ENCODE data around the gene ZSCAN30.

Gene ZSCAN30

DNA sequence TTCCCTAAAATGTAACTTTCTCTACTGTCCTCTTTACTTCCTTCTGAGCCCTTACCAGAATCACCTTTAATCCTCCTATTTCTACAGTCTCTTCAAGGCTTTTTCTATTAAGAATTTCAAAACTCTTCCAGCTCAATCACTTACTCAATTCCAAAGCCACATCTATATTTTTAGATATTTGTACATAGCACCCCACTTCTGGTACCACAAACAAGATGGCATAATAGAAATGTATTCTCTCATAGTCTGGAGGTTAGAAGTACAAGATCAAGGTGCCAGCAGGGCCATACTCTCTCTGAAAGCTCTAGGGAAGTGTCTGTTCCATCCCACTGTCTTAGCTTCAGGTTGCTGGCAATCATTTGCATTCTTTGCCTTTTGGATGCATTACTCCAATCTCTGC, 11.1 kb downstream of the ZSCAN30 start:
- no peak for DNase-seq

DNA sequence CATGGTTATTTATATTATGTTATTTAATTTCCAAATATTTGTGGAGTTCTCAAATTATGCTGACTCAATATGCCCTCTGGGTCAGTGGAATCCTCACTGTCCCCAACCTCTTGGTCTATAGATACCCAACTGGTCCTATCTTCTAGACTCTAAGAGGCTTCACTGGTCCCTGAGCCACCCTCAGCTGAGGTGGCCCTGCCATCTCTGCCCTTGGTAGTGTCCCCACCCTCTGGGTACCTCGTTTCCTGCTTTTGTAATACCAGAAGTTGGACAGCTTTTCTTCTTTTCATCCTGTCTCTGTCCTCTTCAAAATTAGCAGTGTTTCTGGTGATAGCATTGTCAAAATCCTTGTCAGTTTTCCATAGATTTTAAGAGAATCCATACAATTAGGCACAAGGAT, 11.9 kb downstream of the ZSCAN30 start:
- DNase-seq, result no peak

DNA sequence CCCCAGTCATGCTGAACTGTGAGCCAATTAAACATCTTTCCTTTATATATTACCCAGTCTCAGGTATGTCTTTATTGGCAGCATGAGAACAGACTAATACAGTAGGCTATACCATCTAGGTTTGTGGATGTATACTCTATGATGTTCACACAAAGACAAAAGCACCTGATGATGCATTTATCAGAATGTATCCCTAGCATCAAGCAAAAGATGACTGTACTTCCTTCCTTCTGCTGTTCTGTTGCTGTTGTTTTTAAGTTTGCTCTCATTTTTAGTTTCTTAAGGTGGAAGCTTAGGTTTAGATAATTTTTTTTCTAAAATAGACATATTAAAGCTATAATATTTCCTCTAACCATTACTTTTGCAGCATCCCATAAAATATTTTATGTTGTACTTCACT, 12.4 kb downstream of the ZSCAN30 start:
- no peak for DNase-seq

DNA sequence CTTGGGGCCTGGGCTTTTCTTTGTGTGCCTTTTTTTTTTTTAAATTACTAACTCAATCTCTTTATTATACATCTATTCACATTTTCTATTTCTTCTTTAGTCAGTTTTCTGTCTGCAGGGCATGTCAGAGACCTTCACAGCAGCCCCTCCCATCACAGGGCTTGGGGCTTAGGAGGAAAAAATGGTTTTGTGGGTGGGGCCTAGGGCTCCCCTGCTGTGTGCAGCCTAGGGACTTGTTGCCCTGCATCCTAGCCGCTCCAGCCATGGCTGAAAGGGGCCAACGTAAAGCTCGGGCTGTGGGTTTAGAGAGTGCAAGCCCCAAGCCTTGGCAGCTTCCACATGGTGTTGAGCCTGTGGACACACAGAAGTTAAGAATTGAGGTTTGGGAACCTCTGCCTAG, 13.8 kb downstream of the ZSCAN30 start:
- no peak for DNase-seq

DNA sequence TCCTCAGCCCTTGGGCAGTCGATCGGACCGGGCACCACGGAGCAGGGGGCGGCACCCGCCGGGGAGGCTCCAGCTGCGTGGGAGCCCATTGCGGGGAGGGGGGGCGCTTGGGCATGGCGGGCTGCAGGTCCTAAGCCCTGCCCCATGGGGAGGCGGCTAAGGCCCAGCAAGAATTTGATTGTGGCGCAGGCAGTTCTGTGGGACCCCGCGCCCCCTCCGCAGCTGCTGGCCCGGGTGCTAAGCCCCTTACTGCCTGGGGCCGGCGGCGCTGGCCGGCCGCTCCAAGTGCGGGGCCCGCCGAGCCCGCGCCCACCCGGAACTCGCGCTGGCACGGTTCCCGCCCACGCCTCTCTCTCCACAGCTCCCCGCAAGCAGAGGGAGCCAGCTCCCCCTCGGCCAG, 18.4 kb downstream of the ZSCAN30 start:
- DNase-seq, result no peak

DNA sequence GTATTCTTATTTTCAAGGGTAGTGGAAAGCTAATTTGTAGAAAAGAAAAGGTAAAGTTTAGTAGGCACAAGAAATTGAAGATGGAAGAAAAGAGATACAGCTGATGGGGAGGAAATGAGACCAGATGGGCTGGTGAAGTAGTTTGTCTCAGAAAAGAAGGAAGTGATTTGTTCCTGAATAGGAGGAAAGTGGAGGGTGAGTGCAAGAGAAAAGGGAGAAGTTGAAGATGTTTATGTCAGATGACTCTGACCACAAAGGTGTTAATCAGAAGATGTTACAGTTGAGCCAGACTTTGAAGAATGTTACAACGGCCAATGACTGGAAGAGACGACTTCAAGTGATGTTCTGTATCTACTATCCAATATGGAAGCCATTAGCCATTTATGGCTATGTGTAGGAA, 21.2 kb downstream of the ZSCAN30 start:
- DNase-seq, result peak; percentile 20

DNA sequence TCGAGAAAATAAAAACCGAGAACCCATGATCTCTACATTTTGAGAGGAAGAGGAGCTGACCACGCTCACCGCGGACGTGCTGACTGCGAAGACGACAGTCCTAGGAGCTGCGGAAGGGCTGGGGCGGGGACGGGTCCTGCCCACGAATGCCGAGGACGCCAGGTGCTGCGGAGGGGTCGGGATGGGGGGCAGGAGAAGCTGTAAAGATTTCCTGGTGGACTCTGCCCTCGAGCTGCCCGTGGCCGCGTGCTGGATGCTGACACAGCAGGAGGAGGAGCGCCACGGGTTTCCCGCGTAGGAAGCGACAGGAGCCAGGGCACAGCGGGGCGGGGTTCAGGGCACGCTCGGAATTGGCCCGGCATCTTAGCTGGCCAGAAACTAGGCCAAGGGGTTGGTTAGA, 22.2 kb downstream of the ZSCAN30 start:
- no peak for DNase-seq

DNA sequence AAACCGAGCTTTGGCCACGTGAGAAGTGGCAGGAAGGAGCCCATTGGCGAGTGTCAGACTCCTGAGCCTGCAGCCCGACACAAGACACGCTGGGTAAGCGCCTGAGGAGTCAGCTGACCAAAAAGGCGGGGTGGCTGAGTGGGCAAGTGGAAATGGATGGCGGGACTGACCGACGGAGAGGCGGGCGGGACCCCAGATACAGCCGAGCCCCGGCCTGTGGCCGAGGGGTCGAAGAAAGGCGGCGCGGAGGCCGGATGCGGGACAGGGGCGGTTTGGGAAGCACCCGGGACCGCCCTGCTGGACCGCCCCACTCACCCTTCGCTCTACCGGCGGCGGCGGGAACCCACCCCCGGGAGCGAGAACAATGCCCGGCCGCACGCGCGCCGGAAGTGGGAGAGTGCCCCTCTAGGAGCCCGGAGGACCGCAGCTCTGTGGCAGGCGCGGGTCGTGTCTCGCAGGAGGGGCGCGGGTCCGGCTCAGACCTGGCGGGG, 22.8 kb downstream of the ZSCAN30 start:
- DNase-seq, result peak; percentile 71

DNA sequence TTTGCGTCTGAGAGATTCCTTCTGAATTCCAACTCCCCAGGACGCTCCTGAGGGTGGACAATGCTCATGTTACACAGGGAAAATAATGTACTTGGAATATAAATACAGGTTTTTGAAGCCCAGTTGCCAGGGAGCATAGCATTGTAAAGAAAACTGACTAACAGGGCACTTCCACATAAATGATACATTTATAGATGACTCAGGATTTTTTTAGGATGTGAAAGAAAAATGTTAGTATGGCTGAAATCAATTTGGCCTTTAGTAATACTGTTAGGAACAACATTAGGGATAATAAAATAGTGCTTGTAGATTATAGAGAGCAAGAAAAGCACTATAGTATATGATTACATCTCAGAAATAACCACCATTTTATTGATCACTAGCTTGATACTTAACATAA, 25.6 kb downstream of the ZSCAN30 start:
- DNase-seq, result no peak

DNA sequence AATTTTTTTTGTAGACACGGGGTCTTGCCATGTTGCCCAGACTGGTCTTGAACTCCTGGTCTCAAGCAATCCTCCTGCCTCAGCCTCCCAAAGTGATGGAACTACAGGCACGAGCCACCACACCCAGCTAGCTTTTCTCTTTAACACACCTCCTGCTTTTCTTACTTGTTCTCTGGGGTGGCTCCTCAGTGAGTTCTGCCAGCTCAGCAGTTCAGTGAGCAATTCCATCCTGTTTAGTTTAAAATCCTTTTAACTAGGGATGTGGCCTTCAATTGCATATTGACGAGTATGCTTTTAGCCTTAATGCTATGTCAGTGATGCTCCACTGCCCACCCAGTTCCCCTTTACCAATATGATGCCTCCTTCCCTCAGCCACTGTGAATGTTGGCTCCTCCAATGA, 33.1 kb downstream of the ZSCAN30 start:
- no peak for DNase-seq

DNA sequence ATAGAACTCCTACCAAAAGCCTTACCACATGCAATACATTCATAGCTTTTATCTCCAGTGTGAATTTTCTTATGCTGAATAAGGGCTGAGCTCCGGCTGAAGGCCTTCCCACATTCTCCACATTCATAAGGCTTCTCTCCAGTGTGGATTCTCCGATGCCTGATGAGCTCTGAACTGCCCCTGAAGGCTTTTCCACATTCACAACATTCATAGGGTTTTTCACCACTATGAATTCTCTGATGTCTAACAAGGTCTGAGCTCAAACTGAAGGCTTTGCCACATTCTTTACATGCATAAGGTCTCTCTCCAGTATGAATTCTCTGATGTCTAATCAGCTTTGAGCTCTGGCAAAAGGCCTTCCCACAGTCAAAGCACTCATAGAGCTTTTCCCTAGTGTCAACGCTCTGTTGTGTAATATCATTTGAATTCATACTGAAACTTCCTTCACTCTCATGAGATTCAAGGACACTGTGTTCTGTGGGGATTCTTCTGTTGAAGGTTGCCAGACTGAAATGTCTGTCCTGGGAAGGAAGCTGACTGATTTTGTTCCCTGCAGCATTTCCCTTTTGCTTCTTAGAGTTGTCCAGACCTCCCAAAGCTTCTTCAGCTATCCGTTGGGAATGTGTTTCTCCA, 36.3 kb downstream of the ZSCAN30 start:
- DNase-seq, result no peak

DNA sequence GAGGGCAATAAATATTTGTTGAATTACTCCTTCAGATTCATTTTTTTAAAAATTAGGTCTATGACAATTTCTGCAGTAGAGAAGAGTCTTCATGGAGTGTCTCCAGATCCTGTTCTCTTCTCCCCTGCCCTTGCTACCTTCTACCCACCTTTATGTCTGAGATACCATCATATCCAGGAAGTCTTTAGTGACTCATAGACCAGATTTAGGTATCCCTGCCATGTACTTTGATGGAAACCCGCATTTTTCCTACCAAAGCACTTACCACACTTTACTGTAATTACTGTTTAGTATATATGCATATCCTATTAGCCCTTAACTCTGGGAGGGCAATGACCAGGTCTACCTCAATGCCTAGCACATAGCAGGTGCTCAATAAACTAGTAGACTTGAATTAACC, 37.6 kb downstream of the ZSCAN30 start:
- no peak for DNase-seq

DNA sequence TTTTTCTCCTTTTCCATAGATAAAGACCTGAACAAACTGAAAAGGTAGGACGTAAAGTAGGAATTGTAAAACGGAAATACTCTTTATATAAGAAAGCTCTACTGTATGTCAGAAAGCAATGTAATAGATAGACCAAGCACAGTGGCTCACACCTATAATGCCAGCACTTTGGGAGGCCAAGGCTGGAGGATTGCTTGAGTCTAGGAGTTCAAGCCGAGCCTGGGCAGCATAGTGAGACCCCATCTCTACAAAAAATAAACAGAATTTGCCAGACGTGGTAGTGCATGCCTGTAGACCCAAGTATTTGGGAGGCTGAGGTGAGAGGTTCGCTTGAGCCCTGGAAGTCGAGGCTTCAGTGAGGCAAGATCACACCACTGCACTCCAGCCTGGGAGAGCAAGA, 41.6 kb downstream of the ZSCAN30 start:
- DNase-seq, result no peak

DNA sequence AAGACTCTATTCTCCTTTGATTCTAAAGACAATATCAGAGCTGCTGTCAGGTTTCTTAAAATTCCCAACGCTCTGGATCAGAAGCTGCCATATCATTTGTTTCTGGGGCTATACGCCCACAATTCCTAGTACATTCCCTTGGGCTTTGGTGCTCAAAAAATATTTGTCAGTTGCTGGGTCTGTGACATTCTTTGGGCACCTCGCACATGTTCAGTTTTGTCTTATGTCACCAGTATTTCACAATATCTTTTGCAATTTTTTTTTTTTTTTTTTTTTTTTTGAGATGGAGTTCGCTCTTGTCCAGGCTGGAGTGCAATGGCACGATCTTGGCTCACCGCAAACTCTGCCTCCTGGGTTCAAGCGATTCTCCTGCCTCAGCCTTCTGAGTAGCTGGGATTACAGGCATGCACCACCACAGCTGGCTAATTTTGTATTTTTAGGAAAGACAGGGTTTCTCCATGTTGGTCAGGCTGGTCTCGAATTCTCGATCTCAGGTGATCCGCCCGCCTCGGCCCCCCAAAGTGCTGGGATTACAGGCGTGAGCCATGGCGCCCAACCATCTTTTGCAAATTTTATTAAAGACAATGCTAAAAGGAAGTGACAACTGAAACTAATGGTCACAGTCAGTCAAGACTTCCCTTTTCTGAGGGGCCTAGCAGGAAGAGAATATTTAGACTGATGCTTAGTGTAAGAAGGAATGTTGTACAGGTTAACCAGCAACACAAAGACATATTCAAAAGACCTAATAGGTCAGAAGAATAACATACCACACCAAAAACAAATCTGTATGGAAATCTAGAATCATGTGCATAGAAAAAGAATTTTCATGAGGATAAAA, 42.4 kb downstream of the ZSCAN30 start:
- no peak for DNase-seq

DNA sequence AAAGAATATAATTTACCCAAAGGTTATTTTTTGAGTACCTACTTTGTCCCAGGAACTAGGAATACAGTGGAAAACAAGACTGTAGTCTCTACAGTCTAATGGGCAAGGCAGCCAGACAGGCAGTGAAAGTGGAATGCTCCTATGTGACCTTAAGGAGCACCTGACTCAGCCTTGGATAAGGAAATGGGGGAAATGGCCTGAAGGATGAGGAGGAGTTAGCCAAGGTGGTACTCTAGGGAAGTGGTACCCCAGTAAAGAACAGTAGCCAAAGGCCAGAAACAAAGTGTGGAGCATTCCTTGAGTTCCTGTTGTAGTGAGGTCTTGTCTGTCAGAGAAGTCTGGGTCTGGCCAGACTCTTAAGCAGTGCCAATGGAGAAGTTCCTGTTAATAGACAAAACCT, 43.2 kb downstream of the ZSCAN30 start:
- DNase-seq, result no peak

DNA sequence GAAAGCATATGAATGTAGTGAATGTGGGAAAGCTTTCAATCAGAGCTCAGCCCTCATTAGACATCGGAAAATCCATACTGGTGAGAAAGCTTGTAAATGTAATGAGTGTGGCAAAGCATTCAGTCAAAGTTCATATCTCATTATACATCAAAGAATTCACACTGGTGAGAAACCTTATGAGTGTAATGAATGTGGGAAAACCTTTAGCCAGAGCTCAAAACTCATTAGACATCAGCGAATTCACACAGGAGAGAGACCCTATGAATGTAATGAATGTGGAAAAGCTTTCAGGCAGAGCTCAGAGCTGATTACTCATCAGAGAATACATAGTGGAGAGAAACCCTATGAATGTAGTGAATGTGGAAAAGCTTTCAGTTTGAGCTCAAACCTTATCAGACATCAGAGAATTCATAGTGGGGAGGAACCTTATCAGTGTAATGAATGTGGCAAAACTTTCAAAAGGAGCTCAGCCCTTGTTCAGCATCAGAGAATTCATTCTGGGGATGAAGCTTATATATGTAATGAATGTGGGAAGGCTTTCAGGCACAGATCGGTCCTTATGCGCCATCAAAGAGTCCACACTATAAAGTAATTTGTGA, 44.2 kb downstream of the ZSCAN30 start:
- no peak for DNase-seq

DNA sequence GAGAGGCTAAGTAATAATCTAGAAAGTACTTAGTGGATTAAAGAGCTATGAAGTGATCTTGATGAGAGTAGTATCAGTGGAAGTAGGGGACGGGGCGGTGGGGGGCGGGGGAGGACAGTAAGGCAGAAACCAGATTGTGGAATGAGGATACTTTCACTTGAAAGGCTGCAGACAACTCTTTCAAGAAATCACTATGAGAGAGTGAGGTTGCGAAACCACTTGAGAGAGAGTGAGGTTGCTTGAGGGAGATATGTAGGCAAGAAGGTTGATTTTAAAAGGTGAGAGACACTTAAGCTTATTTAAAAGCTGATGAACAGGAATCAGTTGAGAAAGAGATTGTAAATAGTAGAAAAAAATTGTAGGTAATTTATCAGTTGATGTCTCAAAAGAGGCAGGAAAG, 45.4 kb downstream of the ZSCAN30 start:
- no peak for DNase-seq

DNA sequence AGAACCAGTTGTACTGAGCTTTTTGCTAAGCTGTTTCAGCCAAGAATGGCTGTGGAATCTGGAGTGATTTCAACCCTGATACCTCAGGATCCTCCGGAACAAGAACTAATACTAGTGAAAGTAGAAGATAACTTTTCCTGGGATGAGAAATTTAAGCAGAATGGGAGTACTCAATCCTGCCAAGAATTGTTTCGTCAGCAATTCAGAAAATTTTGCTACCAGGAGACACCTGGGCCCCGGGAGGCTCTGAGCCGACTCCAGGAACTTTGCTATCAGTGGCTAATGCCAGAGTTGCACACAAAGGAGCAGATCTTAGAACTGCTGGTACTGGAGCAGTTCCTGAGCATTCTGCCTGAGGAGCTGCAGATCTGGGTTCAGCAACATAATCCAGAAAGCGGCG, 47.6 kb downstream of the ZSCAN30 start:
- DNase-seq, result no peak

DNA sequence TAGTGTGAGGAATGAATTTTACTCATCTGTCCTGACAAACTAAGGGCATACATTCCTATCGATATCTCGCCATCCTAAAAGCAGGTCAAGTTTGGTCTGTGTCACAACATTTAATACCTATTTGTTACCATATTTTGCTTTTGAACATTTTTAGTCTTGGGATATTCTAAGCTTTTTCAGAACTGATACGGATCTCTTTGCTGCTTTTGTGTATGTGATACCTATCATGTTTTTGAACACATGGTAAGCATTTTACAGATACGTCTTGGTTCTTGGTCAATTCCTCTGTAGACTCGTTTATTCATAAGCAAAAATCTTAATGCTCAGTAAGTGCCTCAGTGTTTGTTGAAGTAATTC, 48.6 kb downstream of the ZSCAN30 start:
- peak; percentile 40 for DNase-seq

DNA sequence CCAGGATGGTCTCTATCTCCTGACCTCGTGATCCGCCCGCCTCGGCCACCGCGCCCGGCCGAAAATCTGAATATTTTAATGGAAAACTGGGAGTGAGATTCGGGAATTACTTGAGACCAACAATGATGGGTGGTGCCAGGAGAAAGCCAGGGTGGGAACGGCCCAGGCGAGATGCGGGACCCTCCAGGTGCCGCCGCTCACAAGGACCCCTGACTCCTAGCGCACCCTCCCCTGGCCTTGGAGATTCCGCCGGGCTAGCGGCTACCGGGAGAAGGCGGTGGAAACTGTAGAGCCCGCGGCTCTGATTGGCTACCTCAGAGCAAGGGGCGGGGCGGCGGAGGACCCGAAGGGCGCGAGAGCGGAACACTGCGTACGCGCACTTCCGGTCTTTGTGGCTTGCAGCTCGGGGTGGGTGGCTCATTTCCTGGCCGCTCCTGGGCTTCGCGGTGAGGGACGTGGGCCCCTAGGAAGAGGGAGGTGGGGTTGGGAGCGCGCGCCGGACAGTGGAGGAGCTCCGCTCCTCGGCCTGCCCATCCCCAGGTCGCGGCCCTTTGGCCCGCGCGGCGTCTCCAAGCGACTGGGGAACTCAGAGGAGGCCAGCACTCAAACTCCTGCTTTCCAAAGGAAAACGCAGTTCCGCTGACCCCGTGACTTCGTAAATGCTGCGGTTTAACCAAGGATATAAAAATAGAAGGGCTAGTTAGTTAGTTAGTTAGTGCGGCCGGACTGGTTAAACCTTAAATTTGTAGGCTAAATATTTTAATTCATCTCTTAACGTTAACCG, 49.2 kb downstream of the ZSCAN30 start, which contains the start of gene ZNF397:
ZNF397 (plus strand) TSS at position 371 of the 784 bp plus-strand sequence. CDS start 1,437 bp downstream, outside the sequence.
- peak; percentile 98 for DNase-seq

DNA sequence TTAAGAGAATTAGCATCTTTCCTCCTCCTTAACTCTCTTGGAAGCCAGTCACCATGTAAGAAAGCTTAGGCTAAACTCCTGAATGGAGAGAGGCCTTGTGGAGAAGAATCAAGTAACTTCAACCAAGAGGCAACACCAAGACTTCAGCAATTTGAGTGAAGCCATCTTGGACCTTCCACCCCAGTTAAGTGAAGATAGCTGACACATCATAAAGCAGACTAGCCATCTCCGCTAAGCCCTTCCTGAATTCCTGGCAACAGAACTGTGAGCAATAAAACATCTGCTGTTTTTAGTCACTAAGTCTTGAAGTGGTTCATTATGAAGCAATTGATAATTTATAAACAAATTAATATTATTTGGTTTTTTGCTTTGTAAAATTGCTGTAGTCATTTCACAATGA, 50.7 kb downstream of the ZSCAN30 start:
- no peak for DNase-seq

DNA sequence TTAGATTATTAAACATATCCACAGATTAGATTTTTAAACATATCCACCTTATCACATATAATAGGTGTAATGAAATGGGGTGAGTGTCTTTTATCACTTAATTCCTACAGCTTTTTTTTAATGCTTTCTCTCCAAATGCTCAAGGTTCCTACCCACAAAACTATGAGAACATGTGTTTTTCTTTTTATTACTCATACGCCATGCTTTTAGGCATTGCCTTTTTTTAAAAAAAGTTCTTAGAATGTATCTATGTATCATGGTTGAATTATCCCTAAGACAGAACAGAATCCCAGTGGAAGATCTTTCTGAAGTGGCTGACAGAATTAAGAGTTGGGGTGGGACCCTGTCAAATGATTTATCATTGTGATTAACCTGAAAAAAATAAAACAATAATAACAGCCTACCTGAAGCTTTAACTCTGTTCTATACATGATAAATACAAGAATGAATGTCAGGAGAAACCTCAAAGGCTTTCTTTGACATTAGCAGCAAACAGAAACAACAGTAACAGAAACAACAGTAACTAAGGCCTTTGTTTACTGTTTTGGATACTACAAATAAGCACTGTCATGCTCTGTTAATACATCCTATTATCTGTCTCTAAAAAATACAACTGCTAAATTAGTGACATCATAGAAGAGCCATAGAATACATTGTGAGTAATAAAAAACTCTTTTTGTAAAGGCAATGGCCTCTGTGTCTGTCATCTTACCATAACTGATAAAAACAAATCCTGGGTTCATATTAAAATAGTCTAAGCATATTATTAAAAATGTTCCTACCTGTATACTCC, 53.3 kb downstream of the ZSCAN30 start:
- no peak for DNase-seq

All from hematopoietic multipotent progenitor cell treated with erythropoietin and hydrocortisone succinate and interleukin-3 and kit ligand, for 6 days (in vitro differentiated cells).